GM23338 (cell line): Measurements from ENCODE around the gene OBI1. TPM values are rescaled to one million over a fixed set of nuclear protein-coding genes. Genes with fewer than 3 reads are reported as not detected.

Source experiments
- ATAC-seq: fragments of 200-7000 bp; cut with Tn5 transposase; 3 replicates; pipeline ENCODE4 v1.9.1; 2020
- DNase-seq: peaks from one replicate; pipeline ENCODE4 v3.0.0-alpha.2; 2015; ENCODE audit warnings: low spot score
- H2AFZ ChIP-seq: fragments of 200-600 bp; sonication (generic); 2 replicates; pipeline ENCODE4 v1.8.0; 2016; ENCODE audit warnings: antibody characterized with exemption, mild to moderate bottlenecking, moderate library complexity
- H3F3A ChIP-seq: fragments of 200-600 bp; sonication (generic); replicated peaks from 2 replicates; pipeline ENCODE4 v1.8.0; 2017; ENCODE audit warnings: antibody characterized with exemption, mixed run types, low read depth
- H3K27ac ChIP-seq: fragments of 200-600 bp; sonication (generic); 2 replicates; pipeline ENCODE4 v1.6.1; 2016; ENCODE audit warnings: low read depth
- H3K27me3 ChIP-seq: fragments of 200-600 bp; sonication (generic); 2 replicates; pipeline ENCODE4 v1.8.0; 2016; ENCODE audit warnings: mild to moderate bottlenecking, mixed run types, moderate library complexity; ENCODE audit not compliant: insufficient read depth
- H3K36me3 ChIP-seq: fragments of 200-600 bp; sonication (generic); 2 replicates; pipeline ENCODE4 v1.8.0; 2016; ENCODE audit warnings: mild to moderate bottlenecking; ENCODE audit not compliant: insufficient read depth
- H3K4me1 ChIP-seq: fragments of 200-600 bp; sonication (generic); 2 replicates; pipeline ENCODE4 v1.8.0; 2016; ENCODE audit warnings: mild to moderate bottlenecking, moderate library complexity; ENCODE audit not compliant: insufficient read depth
- H3K4me2 ChIP-seq: fragments of 200-600 bp; sonication (generic); 2 replicates; pipeline ENCODE4 v1.7.1; 2017; ENCODE audit warnings: mixed run types
- H3K4me3 ChIP-seq: fragments of 200-600 bp; sonication (generic); 2 replicates; pipeline ENCODE4 v1.6.1; 2016; ENCODE audit warnings: mixed run types
- H3K79me2 ChIP-seq: fragments of 200-600 bp; sonication (generic); replicated peaks from 2 replicates; pipeline ENCODE4 v1.8.0; 2017; ENCODE audit warnings: mild to moderate bottlenecking; ENCODE audit not compliant: insufficient read depth
- H3K9me2 ChIP-seq: fragments of 200-600 bp; sonication (generic); 2 replicates; pipeline ENCODE4 v1.8.0; 2017; ENCODE audit not compliant: insufficient read depth
- H4K20me1 ChIP-seq: fragments of 200-600 bp; sonication (generic); replicated peaks from 2 replicates; pipeline ENCODE4 v1.8.0; 2017; ENCODE audit warnings: mild to moderate bottlenecking; ENCODE audit not compliant: insufficient read depth
- H3K27ac Mint-ChIP-seq: 2 replicates; pipeline ENCODE4 v1.8.0; 2020; ENCODE audit warnings: inconsistent platforms, mild to moderate bottlenecking, moderate library complexity, mixed read lengths
- H3K27me3 Mint-ChIP-seq: 3 replicates; pipeline ENCODE4 v1.8.0; 2022; ENCODE audit warnings: low read depth, mild to moderate bottlenecking, moderate library complexity, mixed read lengths, inconsistent platforms; ENCODE audit not compliant: insufficient read depth, poor library complexity
- H3K36me3 Mint-ChIP-seq: 3 replicates; pipeline ENCODE4 v1.8.0; 2021; ENCODE audit warnings: low read depth, mild to moderate bottlenecking, inconsistent platforms, moderate library complexity, mixed read lengths
- H3K4me1 Mint-ChIP-seq: 3 replicates; pipeline ENCODE4 v1.8.0; 2020; ENCODE audit warnings: mild to moderate bottlenecking, inconsistent platforms, mixed read lengths
- H3K4me3 Mint-ChIP-seq: 3 replicates; pipeline ENCODE4 v1.8.0; 2021; ENCODE audit warnings: moderate library complexity, mild to moderate bottlenecking, inconsistent platforms, mixed read lengths
- H3K9me3 Mint-ChIP-seq: 3 replicates; pipeline ENCODE4 v1.8.0; 2020; ENCODE audit warnings: moderate library complexity, mild to moderate bottlenecking, inconsistent platforms, mixed read lengths
- CTCF ChIP-seq, 2 experiments: fragments of 200-600 bp in 1 of 2; sonication (generic) in 1 of 2; conservative IDR thresholded peaks; 2 replicates each; pipeline versions ENCODE4 v1.5.1 to v1.6.1; 2016 to 2017; ENCODE audit warnings: antibody characterized with exemption in 2 of 2, low read depth in 2 of 2, mild to moderate bottlenecking in 2 of 2, moderate library complexity in 1 of 2
- polyA plus RNA-seq: library from polyadenylated mRNA; unstranded; fragments of >200 nt; fragmentation: Nextera tagmentation; extraction: Ambion mirVana; gene quantifications from 2 replicates; pipeline ENCODE4 v1.2.1, GENCODE V29; 2016
- total RNA-seq: library from RNA; depleted of rRNA; stranded (reverse); fragments of >200 nt; shearing (Covaris generic); gene quantifications from 2 replicates; pipeline ENCODE4 v1.2.3, GENCODE V29; 2014
- TF ChIP-seq, protein P1 (sequence below): fragments of 250-450 bp; sonication (Bioruptor Pico); IDR thresholded peaks from 2 replicates; pipeline ENCODE4 v1.5.0; 2020; ENCODE audit warnings: mild to moderate bottlenecking, moderate library complexity

OBI1 gene
- total and polyA plus RNA-seq, 2 experiments from 2014 or later = 8.2 to 11.1 TPM

GRCh38 chr13:78689011-78689410, 30.1 kb upstream of the OBI1 start (continued):
- TF ChIP-seq, protein P1, sequence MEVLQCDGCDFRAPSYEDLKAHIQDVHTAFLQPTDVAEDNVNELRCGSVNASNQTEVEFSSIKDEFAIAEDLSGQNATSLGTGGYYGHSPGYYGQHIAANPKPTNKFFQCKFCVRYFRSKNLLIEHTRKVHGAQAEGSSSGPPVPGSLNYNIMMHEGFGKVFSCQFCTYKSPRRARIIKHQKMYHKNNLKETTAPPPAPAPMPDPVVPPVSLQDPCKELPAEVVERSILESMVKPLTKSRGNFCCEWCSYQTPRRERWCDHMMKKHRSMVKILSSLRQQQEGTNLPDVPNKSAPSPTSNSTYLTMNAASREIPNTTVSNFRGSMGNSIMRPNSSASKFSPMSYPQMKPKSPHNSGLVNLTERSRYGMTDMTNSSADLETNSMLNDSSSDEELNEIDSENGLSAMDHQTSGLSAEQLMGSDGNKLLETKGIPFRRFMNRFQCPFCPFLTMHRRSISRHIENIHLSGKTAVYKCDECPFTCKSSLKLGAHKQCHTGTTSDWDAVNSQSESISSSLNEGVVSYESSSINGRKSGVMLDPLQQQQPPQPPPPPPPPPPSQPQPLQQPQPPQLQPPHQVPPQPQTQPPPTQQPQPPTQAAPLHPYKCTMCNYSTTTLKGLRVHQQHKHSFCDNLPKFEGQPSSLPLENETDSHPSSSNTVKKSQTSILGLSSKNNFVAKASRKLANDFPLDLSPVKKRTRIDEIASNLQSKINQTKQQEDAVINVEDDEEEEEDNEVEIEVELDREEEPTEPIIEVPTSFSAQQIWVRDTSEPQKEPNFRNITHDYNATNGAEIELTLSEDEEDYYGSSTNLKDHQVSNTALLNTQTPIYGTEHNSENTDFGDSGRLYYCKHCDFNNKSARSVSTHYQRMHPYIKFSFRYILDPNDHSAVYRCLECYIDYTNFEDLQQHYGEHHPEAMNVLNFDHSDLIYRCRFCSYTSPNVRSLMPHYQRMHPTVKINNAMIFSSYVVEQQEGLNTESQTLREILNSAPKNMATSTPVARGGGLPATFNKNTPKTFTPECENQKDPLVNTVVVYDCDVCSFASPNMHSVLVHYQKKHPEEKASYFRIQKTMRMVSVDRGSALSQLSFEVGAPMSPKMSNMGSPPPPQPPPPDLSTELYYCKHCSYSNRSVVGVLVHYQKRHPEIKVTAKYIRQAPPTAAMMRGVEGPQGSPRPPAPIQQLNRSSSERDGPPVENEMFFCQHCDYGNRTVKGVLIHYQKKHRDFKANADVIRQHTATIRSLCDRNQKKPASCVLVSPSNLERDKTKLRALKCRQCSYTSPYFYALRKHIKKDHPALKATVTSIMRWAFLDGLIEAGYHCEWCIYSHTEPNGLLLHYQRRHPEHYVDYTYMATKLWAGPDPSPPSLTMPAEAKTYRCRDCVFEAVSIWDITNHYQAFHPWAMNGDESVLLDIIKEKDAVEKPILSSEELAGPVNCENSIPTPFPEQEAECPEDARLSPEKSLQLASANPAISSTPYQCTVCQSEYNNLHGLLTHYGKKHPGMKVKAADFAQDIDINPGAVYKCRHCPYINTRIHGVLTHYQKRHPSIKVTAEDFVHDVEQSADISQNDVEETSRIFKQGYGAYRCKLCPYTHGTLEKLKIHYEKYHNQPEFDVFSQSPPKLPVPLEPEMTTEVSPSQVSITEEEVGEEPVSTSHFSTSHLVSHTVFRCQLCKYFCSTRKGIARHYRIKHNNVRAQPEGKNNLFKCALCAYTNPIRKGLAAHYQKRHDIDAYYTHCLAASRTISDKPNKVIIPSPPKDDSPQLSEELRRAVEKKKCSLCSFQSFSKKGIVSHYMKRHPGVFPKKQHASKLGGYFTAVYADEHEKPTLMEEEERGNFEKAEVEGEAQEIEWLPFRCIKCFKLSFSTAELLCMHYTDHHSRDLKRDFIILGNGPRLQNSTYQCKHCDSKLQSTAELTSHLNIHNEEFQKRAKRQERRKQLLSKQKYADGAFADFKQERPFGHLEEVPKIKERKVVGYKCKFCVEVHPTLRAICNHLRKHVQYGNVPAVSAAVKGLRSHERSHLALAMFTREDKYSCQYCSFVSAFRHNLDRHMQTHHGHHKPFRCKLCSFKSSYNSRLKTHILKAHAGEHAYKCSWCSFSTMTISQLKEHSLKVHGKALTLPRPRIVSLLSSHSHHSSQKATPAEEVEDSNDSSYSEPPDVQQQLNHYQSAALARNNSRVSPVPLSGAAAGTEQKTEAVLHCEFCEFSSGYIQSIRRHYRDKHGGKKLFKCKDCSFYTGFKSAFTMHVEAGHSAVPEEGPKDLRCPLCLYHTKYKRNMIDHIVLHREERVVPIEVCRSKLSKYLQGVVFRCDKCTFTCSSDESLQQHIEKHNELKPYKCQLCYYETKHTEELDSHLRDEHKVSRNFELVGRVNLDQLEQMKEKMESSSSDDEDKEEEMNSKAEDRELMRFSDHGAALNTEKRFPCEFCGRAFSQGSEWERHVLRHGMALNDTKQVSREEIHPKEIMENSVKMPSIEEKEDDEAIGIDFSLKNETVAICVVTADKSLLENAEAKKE (CRISPR knock-in tag) = no peak

- no peaks in the 10 kb centered on the region for H4K20me1 ChIP-seq
- no peaks in the 10 kb centered on the region for H3F3A ChIP-seq
- no peaks in the 10 kb centered on the region for H3K79me2 ChIP-seq
- H3K4me1 ChIP-seq = no peaks in the 10 kb centered on the region
- peaks cover 3% of the 10 kb centered on the region; the same call in 2 of the 3 replicates for H3K4me1 Mint-ChIP-seq
- DNase-seq (no peak), ATAC-seq (no peak)
- H3K27ac ChIP-seq = no peak overlapping the region
- no peaks in the 10 kb centered on the region for H3K27me3 ChIP-seq
- H3K4me3 ChIP-seq = no peak overlapping the region
- H3K36me3 ChIP-seq = no peaks in the 10 kb centered on the region
- no peak overlapping the region for H3K4me2 ChIP-seq
- no peak overlapping the region for H2AFZ ChIP-seq
- TF ChIP-seq CTCF (conservative IDR thresholded peaks at IDR 0.05; ENCODE audit: low read depth in 2 of 2) = no peak
- H3K36me3 Mint-ChIP-seq = no peaks in the 10 kb centered on the region
- H3K27ac Mint-ChIP-seq = no peak overlapping the region
- no peak overlapping the region for H3K4me3 Mint-ChIP-seq
- no peaks in the 10 kb centered on the region for H3K27me3 Mint-ChIP-seq
- H3K9me2 ChIP-seq = no peaks in the 10 kb centered on the region
- no peaks in the 10 kb centered on the region for H3K9me3 Mint-ChIP-seq
These were observed 27.5 kb upstream of the OBI1 start for GRCh38 chr13:78686461-78686860.
